Hepatocyte (in vitro differentiated cells): ENCODE data around the gene NEB. TPM values are rescaled to one million over a fixed set of nuclear protein-coding genes. Genes with fewer than 3 reads are reported as not detected.

Source experiments
- DNase-seq: peaks from one replicate; pipeline ENCODE4 v3.0.0-alpha.2; 2016; ENCODE audit warnings: low spot score
- H2AFZ ChIP-seq: fragments of 200-600 bp; sonication (generic); 2 replicates; pipeline ENCODE4 v1.6.0; 2016; ENCODE audit warnings: antibody characterized with exemption, mild to moderate bottlenecking
- H3K27ac ChIP-seq: fragments of 200-600 bp; sonication (generic); 2 replicates; pipeline ENCODE4 v1.5.1; 2016; ENCODE audit warnings: mild to moderate bottlenecking
- H3K27me3 ChIP-seq: fragments of 200-600 bp; sonication (generic); 2 replicates; pipeline ENCODE4 v1.6.1; 2016
- H3K36me3 ChIP-seq: fragments of 200-600 bp; sonication (generic); replicated peaks from 2 replicates; pipeline ENCODE4 v1.5.1; 2016; ENCODE audit warnings: low read depth; ENCODE audit not compliant: insufficient read depth
- H3K4me1 ChIP-seq: fragments of 200-600 bp; sonication (generic); 2 replicates; pipeline ENCODE4 v1.5.1; 2016; ENCODE audit warnings: mild to moderate bottlenecking, moderate library complexity; ENCODE audit not compliant: insufficient read depth
- H3K4me2 ChIP-seq: fragments of 200-600 bp; sonication (generic); 2 replicates; pipeline ENCODE4 v1.6.0; 2016
- H3K4me3 ChIP-seq: fragments of 200-600 bp; sonication (generic); 2 replicates; pipeline ENCODE4 v1.5.1; 2016; ENCODE audit warnings: mild to moderate bottlenecking
- H3K79me2 ChIP-seq: fragments of 200-600 bp; sonication (generic); 2 replicates; pipeline ENCODE4 v1.6.0; 2017; ENCODE audit warnings: mild to moderate bottlenecking
- H3K9me2 ChIP-seq: fragments of 200-600 bp; sonication (generic); replicated peaks from 2 replicates; pipeline ENCODE4 v1.6.0; 2017; ENCODE audit warnings: mild to moderate bottlenecking; ENCODE audit not compliant: insufficient read depth
- H3K9me3 ChIP-seq: fragments of 200-600 bp; sonication (generic); 2 replicates; pipeline ENCODE4 v1.5.1; 2016; ENCODE audit warnings: low read depth, mild to moderate bottlenecking
- H4K20me1 ChIP-seq: fragments of 200-600 bp; sonication (generic); 2 replicates; pipeline ENCODE4 v1.6.0; 2016; ENCODE audit warnings: mild to moderate bottlenecking; ENCODE audit not compliant: insufficient read depth, poor library complexity, severe bottlenecking
- EZH2 ChIP-seq: fragments of 200-600 bp; sonication (generic); IDR thresholded peaks from 2 replicates; pipeline ENCODE4 v1.6.1; 2016; ENCODE audit warnings: antibody characterized with exemption, mild to moderate bottlenecking, borderline replicate concordance
- EZH2phosphoT487 ChIP-seq: fragments of 200-600 bp; sonication (generic); IDR thresholded peaks from one replicate; pipeline ENCODE4 v1.6.1; 2018; ENCODE audit warnings: antibody characterized with exemption, mild to moderate bottlenecking, low read depth, moderate library complexity; ENCODE audit not compliant: unreplicated experiment, severe bottlenecking
- WGBS: methylation state at CpG from one replicate; pipeline ENCODE4 v1.1.6; 2016; ENCODE audit warnings: low lambda C conversion rate; ENCODE audit errors: missing lambda C conversion rate; 5-methylcytosine and 5-hydroxymethylcytosine counted together
- polyA plus RNA-seq: library from polyadenylated mRNA; unstranded; fragments of >200 nt; fragmentation: Nextera tagmentation; extraction: Ambion mirVana; gene quantifications from 2 replicates; pipeline ENCODE4 v1.2.1, GENCODE V29; 2016
- total RNA-seq: library from RNA; depleted of rRNA; stranded (reverse); fragments of >200 nt; gene quantifications from 2 replicates; pipeline ENCODE4 v1.2.3, GENCODE V29; 2014
- TF ChIP-seq, protein P1 (sequence below): fragments of 200-600 bp; sonication (generic); IDR thresholded peaks from 2 replicates; pipeline ENCODE4 v1.5.1; 2016; ENCODE audit warnings: antibody characterized with exemption, mild to moderate bottlenecking; ENCODE audit not compliant: poor library complexity

NEB gene
- total and polyA plus RNA-seq, 2 experiments from 2014 or later, result 0.75 to 2.2 TPM

DNA sequence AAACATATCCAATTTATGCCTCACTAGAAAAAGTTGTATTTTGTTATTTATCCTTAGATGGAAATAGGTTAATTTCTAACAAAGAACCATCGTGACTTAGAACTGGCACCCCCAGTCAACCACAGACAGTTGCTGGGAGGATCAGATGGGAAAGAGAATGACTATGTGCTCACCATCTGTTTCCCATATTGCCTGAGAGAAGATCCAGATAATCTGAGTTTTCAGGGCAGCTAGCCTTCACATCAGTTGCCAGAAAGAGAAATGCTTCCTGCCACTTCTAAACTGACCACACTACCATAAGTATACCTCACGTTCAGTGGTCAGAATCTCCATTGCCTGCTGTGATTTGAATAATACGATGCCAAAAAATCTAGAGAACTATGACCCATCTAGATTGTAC lies 28.4 kb upstream of the NEB start:
- TF ChIP-seq, protein P1, sequence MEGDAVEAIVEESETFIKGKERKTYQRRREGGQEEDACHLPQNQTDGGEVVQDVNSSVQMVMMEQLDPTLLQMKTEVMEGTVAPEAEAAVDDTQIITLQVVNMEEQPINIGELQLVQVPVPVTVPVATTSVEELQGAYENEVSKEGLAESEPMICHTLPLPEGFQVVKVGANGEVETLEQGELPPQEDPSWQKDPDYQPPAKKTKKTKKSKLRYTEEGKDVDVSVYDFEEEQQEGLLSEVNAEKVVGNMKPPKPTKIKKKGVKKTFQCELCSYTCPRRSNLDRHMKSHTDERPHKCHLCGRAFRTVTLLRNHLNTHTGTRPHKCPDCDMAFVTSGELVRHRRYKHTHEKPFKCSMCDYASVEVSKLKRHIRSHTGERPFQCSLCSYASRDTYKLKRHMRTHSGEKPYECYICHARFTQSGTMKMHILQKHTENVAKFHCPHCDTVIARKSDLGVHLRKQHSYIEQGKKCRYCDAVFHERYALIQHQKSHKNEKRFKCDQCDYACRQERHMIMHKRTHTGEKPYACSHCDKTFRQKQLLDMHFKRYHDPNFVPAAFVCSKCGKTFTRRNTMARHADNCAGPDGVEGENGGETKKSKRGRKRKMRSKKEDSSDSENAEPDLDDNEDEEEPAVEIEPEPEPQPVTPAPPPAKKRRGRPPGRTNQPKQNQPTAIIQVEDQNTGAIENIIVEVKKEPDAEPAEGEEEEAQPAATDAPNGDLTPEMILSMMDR, result no peak
- TF ChIP-seq EZH2, result no peak
- no peak for TF ChIP-seq EZH2phosphoT487
- DNase-seq, result no peak
- 58% methylated on average over 3 of the region's 3 CpGs for WGBS

DNA sequence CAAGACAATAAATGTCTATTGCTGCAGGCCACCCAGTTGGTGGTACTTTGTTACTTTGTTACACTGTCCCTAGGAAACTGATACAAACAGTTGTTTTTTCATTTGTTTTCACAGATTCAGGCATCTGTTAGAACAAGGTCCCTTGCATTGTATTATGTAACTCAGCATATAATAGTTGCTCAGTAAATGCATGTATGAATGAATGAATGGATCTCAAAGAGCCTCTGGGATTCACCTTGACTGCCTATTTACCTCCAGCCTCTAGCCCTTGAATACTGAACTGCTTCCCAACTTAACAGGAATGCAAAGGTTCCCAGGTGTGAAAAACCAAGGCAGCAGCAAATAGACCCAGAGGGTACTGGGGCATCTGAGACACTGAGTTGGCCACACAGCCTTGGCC lies 27.4 kb upstream of the NEB start:
- Histone ChIP-seq H4K20me1 (no peaks in the 10 kb centered on the region), H2AFZ (no peak overlapping the region), H3K4me2 (no peak overlapping the region), H3K9me3 (no peaks in the 10 kb centered on the region), H3K27ac (no peak overlapping the region), H3K4me1 (no peaks in the 10 kb centered on the region), H3K79me2 (no peaks in the 10 kb centered on the region), H3K27me3 (no peaks in the 10 kb centered on the region), H3K4me3 (no peak overlapping the region), H3K9me2 (no peaks in the 10 kb centered on the region), H3K36me3 (no peaks in the 10 kb centered on the region)
- TF ChIP-seq, protein P1, result no peak
- no peak for DNase-seq

More for the DNA sequence above, 28.4 kb upstream of the NEB start:
- Histone ChIP-seq H3K27ac (no peak overlapping the region), H3K36me3 (no peaks in the 10 kb centered on the region), H3K79me2 (no peaks in the 10 kb centered on the region), H3K9me3 (no peaks in the 10 kb centered on the region), H3K4me1 (no peaks in the 10 kb centered on the region), H3K9me2 (no peaks in the 10 kb centered on the region), H2AFZ (no peak overlapping the region), H3K4me3 (no peak overlapping the region), H3K27me3 (no peaks in the 10 kb centered on the region), H3K4me2 (no peak overlapping the region), H4K20me1 (no peaks in the 10 kb centered on the region)

DNA sequence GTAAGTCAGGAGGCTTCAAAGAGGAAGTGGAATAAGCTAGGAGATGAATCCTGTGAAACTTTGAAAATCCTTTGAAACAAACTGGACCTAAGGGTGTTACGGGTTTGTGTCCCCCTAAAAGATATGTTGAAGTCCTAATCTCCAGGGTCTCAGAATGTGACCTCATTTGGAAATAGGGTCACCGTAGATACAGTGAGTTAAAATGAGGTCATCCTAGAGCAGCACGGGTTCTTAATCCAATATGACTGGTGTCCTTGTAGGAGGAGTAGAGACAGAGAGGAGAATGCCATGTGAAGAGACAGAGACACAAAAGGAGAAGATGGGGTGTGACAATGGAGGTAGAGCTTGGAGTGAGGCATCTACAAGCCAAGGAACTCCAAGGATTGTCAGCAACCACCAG lies 26.9 kb upstream of the NEB start:
- Histone ChIP-seq H4K20me1 (no peaks in the 10 kb centered on the region), H3K4me2 (no peak overlapping the region), H3K9me3 (no peaks in the 10 kb centered on the region), H3K27me3 (no peaks in the 10 kb centered on the region), H3K9me2 (no peaks in the 10 kb centered on the region), H3K4me1 (no peaks in the 10 kb centered on the region), H2AFZ (no peak overlapping the region), H3K79me2 (no peaks in the 10 kb centered on the region), H3K36me3 (no peaks in the 10 kb centered on the region), H3K4me3 (no peak overlapping the region), H3K27ac (no peak overlapping the region)
- TF ChIP-seq, protein P1, result no peak
- TF ChIP-seq EZH2 (no peak), EZH2phosphoT487 (no peak)
- whole genome bisulfite sequencing, result 88% methylated on average over 3 of the region's 3 CpGs
- no peak for DNase-seq

DNA sequence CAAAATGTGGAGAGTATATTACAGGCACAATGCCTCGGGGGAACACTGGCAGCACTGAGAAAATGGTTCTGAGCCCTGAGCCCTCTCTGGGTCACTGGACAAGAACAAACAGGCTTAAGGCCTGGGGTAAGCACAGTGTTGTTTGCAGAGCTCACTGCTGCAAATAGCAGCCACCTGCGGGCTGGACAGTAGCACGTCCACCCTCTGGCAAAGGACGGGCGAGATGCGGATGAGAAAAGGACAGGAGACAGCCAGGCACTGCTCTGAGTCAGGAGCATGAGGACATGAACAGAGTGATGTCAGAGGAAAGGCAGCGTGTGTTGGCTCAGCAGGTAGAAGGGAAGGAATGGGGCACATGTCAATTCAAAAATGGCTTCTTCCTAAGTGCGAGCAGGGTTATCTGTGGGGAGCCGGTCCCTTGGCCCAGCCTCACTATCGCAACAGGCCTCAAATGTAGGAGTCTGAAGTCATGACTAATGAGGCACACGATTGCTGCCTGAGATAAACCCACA lies 25.9 kb upstream of the NEB start:
- H3K27ac ChIP-seq, result no peak overlapping the region
- DNase-seq, result peak; percentile 15
- H3K9me3 ChIP-seq, result no peaks in the 10 kb centered on the region
- no peaks in the 10 kb centered on the region for H3K4me1 ChIP-seq
- TF ChIP-seq EZH2phosphoT487, result no peak
- TF ChIP-seq, protein P1, result no peak
- TF ChIP-seq EZH2, result no peak
- H3K36me3 ChIP-seq, result no peaks in the 10 kb centered on the region
- no peaks in the 10 kb centered on the region for H3K9me2 ChIP-seq
- 74% methylated on average over 11 of the region's 11 CpGs for WGBS
- no peak overlapping the region for H3K4me2 ChIP-seq
- H4K20me1 ChIP-seq, result no peaks in the 10 kb centered on the region
- H2AFZ ChIP-seq, result no peak overlapping the region
- no peak overlapping the region for H3K4me3 ChIP-seq
- no peaks in the 10 kb centered on the region for H3K27me3 ChIP-seq
- H3K79me2 ChIP-seq, result no peaks in the 10 kb centered on the region
